Measurements from ENCODE around the gene CES3.

Gene CES3, protein sequence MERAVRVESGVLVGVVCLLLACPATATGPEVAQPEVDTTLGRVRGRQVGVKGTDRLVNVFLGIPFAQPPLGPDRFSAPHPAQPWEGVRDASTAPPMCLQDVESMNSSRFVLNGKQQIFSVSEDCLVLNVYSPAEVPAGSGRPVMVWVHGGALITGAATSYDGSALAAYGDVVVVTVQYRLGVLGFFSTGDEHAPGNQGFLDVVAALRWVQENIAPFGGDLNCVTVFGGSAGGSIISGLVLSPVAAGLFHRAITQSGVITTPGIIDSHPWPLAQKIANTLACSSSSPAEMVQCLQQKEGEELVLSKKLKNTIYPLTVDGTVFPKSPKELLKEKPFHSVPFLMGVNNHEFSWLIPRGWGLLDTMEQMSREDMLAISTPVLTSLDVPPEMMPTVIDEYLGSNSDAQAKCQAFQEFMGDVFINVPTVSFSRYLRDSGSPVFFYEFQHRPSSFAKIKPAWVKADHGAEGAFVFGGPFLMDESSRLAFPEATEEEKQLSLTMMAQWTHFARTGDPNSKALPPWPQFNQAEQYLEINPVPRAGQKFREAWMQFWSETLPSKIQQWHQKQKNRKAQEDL

GRCh38 chr16:66961065-66961744 is at the start of gene CES3:
Gene CES3 (plus strand): TSS chr16:66961266. CDS start chr16:66961308, 42 bp downstream.
- peak; percentile 62 for DNase-seq (ENCODE audit: low spot score)

- no peak for DNase-seq (ENCODE audit: low spot score)
Observed at GRCh38 chr16:66911801-66912200, 49.3 kb upstream of the CES3 start.

- no peak for DNase-seq (ENCODE audit: low spot score)
Observed at GRCh38 chr16:66913081-66913480, 48.0 kb upstream of the CES3 start.

DNA sequence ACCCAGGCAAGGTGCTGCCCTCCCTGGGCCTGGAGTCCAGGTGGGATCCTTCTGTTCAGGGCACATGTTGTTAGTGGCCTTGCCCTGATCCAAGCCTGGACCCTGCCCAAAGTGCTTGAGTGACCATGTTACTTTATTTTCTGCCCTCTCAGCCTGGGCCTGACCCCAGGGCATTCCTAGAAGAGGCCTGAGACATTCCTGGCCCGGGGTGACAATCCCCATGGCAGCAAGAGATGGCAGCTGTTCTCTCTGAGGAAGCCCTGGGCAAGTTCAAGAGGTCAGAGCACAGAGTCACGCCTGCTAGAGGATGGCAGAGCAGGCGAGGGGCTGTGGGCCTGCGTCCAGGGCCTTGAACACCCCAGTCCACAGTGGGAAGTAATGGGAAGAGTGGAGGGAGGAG is 47.4 kb upstream of the CES3 start:
- DNase-seq (ENCODE audit: low spot score) = no peak

GRCh38 chr16:66914541-66914940 is 46.5 kb upstream of the CES3 start:
- DNase-seq (ENCODE audit: low spot score) = no peak

DNA sequence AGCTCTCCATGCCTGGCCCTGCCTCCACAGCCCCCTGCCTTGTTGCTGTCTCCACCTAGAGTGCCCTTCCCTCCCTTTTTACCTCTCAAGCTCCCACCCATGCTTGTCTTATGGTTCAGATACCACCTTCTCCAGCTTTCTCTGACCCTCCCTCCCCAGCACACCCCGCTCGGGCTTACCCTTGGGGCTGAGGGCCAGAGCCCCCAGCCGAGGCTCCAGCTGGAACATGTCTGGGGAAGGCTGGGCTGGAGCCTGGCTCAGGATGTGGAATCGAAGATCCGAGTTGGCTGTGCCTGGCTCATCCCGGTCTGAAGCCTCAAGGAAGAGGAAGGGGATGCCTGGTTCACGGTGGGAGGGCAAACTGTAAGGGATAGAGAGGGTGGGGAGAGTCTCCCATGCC is 46.0 kb upstream of the CES3 start:
- DNase-seq (ENCODE audit: low spot score) = no peak

GRCh38 chr16:66916518-66916917 is 44.5 kb upstream of the CES3 start:
- DNase-seq (ENCODE audit: low spot score) = no peak

DNA sequence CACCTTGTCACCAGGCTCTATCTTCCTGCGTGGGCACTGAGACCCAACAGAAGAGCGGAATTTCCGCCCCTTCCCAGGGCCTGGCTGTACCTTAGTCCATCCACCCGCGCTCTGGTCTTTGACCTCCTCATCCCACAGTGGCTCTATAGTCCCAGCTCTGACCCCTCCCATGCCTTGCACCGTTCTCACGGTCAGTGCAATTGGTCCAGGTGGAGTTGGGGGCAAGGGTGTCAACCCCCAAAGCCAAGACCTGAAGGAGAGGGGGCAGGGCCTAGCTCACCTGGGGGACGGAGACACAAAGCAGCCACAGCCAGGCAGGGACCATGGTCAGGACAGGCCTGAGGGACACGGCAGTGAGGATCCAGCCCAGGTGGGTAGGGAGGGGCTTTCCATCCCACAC is 43.3 kb upstream of the CES3 start:
- no peak for DNase-seq (ENCODE audit: low spot score)

DNA sequence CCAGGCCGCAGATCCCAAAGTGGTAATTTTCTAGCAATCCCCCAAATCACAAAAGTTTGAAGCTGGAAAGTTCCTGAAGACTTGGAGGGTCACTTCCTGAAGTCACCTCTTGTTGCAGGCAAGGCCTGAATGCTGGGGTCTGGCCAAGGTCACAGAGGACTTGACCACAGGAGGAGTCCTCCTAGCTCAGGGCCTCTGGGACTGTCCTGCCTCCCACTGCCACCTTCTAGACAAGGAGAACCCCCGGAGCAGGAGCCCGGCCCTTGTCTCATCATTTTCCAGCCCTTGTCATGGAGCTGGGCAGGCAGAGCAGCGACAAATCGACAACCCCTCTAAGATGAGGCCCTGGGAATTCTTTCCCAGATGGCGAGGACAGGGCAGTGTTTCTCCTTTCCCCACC is 42.7 kb upstream of the CES3 start:
- no peak for DNase-seq (ENCODE audit: low spot score)

DNA sequence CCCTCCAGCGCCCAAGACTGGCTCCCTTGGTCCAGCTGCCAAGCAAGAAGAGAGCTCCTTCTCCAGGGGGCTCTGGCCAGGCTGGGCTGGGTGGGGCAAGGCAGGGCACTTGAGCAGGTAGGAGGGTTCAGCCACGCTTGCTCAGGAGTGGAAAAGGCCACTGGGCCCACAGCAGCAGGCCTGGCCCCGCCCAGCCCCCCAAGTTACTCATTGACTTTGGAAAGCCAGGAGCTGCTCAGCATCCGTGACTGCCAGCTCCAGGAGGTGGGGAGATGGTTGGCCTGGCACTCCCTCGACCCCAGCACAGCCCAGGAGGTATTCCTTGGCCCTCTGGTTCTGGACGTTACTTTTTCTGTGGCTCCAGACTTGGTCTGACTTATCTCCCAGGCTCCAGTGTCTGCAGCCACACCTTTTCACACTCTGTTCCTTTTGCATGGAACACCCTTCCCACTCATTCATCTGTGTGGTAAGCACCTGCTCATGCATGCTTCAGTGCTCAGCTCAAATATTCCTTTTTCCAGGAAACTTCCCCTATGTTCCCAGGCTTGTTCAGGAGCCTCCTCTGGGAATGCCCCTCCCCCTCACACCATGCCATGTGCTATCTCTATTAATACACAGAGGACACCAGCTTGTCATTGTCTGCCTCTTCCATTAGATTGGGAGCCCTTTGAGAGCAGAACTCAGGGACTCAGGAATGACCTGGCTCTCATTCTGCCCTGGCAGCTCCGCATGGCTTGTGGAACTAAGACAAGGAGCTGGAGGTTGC is 42.1 kb upstream of the CES3 start, which contains the start of gene CDH16:
Gene CDH16, minus strand, starts transcription at position 83 of the 766 bp plus-strand sequence. CDS start 820 bp downstream, outside the sequence.
- DNase-seq (ENCODE audit: low spot score) = no peak

DNA sequence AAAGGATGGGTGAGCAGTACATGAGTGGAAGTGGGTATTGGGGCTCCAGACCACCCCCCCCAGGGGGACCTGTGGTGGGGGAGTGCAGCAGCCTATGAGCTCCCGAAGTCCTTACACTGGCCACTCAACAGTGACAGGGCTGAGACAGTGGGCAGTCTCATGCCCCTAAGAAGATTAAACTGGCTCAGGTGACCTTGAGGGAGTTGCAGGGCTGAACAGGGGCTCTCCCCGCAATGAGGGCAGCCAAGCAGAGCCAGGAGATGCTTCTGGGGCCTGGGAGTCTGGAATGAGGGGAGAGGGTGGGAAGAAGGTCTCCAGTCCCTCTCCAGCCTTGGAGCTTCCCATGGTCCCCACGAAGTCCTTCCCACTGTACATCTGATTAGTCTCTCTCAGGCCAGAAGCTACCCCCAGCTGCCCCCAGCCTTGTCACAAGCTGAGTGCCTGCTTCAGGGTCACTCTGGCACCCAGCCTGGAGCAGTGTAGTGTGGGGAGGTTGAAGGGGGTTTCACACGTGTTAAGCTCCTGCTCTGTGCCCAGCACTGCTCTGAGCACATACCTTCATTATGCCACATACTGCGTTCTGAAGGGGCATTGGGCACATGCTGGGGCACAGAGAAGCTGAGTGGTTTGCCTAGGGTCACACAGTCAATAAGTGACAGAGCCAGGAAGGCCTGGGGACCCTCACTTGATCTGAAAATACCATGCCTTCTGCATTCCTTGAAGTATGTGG is 41.3 kb upstream of the CES3 start:
- DNase-seq (ENCODE audit: low spot score) = no peak

DNA sequence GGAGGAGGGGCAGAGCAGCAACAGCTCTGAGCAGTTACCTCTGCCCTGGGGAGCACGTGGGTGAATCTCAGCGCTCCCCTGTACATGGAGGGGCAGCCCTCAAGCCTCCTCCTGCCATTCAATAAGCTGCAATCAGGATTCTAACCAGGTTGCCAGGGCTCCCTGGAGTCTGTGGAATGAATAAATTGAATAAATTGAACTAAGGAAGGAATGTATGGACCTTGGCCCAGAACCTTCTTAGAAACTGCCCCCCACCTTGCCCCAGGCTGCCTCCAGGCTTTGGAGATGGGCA is 40.8 kb upstream of the CES3 start:
- DNase-seq (ENCODE audit: low spot score) = no peak

DNA sequence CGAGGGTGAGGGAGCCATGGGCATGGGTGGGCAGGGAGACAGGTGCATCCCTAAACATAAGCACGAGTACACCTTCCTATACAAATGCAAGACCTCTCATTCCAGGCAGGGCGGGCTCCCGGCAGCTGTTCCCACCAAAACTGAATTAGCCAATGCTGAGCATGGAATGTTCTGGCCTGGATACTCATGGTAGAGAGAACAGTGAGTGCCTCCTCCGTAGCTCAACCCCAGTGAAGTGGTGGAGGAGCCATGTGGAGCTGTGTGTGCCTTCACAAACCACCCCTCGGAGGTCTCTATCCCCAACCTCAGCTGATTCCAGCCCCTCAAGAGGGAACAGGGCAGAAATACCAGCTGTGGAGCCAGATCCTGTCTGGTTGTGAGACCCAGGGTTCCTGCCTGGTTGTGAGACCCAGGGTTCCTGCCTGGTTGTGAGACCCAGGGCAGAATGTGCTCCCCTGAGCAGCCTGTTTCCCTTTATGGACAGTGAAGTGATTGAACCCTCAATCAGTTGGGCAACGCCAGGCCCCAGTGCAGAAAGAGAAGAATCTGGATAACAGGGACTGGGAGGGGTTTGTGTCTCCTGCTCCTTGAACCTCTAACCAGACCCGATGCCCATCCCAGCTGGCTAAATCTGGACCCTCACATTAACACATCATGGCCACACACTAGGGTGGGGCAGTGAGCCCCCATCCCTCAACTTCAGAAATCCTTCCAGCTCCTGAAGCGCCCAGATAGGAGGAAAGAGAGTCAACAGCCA is 40.0 kb upstream of the CES3 start:
- DNase-seq (ENCODE audit: low spot score) = no peak

- DNase-seq (ENCODE audit: low spot score) = no peak
Observed at GRCh38 chr16:66921729-66922450, 39.2 kb upstream of the CES3 start.

DNA sequence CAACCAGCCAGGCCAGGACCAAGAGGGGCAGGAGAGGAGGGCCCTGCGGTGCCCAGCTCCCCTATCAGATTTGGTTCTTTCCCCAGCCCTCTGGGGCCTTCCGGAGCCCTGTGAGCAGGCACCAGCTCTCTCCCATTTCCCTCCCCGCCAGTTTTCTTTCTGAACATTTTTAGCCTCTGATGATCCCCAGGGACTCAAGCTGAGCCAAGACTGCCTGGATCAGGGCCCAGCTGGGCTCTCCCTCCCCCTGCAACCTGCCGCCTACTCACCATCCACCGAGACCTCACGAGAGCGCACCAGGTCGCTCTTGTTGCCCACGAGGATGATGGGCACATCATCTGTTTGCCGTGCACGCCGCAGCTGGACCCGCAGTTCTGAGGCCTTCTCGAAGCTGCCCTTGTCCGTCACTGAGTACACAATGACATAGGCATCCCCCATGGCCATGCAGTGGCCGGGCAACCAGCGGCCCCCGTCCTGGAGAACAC is 37.8 kb upstream of the CES3 start:
- no peak for DNase-seq (ENCODE audit: low spot score)

DNA sequence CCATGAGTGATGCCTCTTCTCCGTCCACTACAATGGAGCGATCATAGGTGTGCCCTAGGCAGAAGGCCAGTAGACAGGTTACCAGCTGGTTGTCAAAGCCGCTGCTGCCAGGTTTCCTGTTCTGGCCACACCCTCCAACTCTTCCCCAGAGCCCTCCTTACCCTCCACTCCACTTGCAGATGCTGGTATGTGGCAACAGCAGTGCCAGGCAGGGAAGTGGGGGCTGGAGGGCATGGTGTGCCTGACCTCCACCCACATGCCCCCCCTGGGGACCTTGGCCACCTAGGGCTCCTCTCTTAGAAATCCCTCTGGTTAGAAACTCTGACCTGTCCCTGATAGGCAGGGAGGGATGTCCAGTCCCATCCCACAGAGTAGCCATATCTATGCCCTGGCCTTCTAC is 37.2 kb upstream of the CES3 start:
- DNase-seq (ENCODE audit: low spot score) = no peak

DNA sequence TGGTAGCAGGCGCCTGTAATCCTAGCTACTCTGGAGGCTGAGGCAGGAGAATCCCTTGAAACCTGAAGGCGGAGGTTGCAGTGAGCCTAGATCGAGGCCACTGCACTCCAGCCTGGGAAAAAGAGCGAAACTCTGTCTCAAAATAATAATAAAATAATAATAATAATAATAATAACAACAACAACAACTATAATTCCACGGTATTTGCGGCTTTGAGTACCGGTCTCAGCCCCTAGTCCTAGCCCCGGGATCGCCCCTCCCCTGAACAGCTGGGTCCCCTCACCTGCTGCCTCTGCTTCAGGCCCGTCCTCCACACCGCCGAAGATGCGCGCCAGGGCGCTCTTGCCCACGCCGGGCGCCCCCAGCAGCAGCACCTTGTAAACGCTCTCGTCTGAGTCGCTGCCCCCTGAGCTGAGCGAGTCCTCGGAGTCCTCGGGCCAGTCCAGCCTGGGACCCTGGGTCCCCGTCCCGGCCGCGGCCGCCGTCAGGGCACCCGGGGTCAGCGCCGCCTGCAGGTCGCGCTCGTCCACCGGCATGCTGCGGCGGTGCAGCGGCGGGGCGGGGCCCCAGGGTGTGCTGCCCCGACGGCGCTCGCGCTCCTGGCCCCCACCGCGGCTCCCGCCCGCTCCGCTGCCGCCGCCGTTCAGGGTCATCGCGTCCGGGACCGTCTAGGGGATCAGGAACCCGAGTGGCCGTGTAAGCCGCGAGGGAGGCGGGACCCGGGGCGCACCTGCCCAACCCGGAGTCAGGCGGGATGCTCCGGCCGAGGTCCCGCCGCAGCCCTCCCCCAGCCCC is 36.3 kb upstream of the CES3 start:
- peak; percentile 91 for DNase-seq (ENCODE audit: low spot score)

GRCh38 chr16:66925322-66925840 is 35.7 kb upstream of the CES3 start, which contains the start of gene RRAD:
Gene RRAD (minus strand): TSS chr16:66925535. CDS start chr16:66925179, 356 bp downstream.
- DNase-seq (ENCODE audit: low spot score) = no peak

All from HuH-7.5 (cell line).